ENCODE data around the gene RPL36. TPM values are rescaled to one million over a fixed set of nuclear protein-coding genes. Genes with fewer than 3 reads are reported as not detected.
"Not testable (repeated sequence)": the region's sequence is repeated elsewhere in the genome, so short reads cannot be mapped to it uniquely, and the experiment has no call there.

RPL36 gene
- total RNA-seq, 2 donors from 2014 or later, result 628 to 1,303 TPM

- Histone ChIP-seq H3K27me3 (replicated peaks; ENCODE audit: insufficient read depth) (no peaks in the 10 kb centered on the region), H3K4me1 (replicated peaks) (peaks cover 9% of the 10 kb centered on the region), H3K36me3 (no peaks in the 10 kb centered on the region), H3K27ac (peak within 1 kb of the TSS; percentile 89 to 90), H3K4me3 (peak within 1 kb of the TSS; percentile 97 to 99), H3K9me3 (no peaks in the 10 kb centered on the region)
- TF ChIP-seq POLR2A (IDR thresholded peaks at IDR 0.05), result peak; percentile 51
- peak; percentile 99 for TF ChIP-seq POLR2AphosphoS5 (IDR thresholded peaks at IDR 0.05)
- peak; percentile 84 to 98 (median 93) for TF ChIP-seq CTCF (IDR thresholded peaks at IDR 0.05)
- under 1% methylated on average over 79 of the region's 90 CpGs for WGBS
- DNase-seq (ENCODE audit: low spot score), result peak; percentile 98
- intact Hi-C loops (cut with DNase I), result loop anchor here (1.0 kb wide), 1 partner anchor 30 kb away; the partner anchor contains the start of gene RPL36
Measured at GRCh38 chr19:5719961-5720790, 30.1 kb downstream of the RPL36 start, which contains the start of the genes CATSPERD and LONP1. Gene CATSPERD, plus strand, starts transcription at chr19:5720637. Its CDS starts 101 bp downstream, at chr19:5720738. Gene LONP1, minus strand, starts transcription at chr19:5720146. Its CDS starts 14 bp downstream, at chr19:5720132.

- Histone ChIP-seq H3K27me3 (replicated peaks; ENCODE audit: insufficient read depth) (no peaks in the 10 kb centered on the region), H3K4me1 (replicated peaks) (no peaks in the 10 kb centered on the region), H3K36me3 (no peaks in the 10 kb centered on the region), H3K9me3 (no peaks in the 10 kb centered on the region), H3K4me3 (no peak overlapping the region), H3K27ac (no peak overlapping the region)
- no peak for DNase-seq (ENCODE audit: low spot score)
- WGBS, result 96% methylated on average over 4 of the region's 4 CpGs
- intact Hi-C loops (cut with DNase I), result no loop called here
- TF ChIP-seq POLR2A (IDR thresholded peaks at IDR 0.05) (no peak), POLR2AphosphoS5 (IDR thresholded peaks at IDR 0.05) (no peak), CTCF (IDR thresholded peaks at IDR 0.05) (no peak)
Measured at GRCh38 chr19:5727453-5728050, 37.5 kb downstream of the RPL36 start.

GRCh38 chr19:5733172-5733571, 43.1 kb downstream of the RPL36 start:
- intact Hi-C loops (cut with DNase I); H3K4me3 ChIP-seq: not testable (repeated sequence)

GRCh38 chr19:5738423-5738822, 48.3 kb downstream of the RPL36 start:
- Histone ChIP-seq H3K27ac (no peak overlapping the region), H3K27me3 (replicated peaks; ENCODE audit: insufficient read depth) (no peaks in the 10 kb centered on the region), H3K9me3 (no peaks in the 10 kb centered on the region), H3K36me3 (no peaks in the 10 kb centered on the region), H3K4me3 (no peak overlapping the region), H3K4me1 (replicated peaks) (no peaks in the 10 kb centered on the region)
- no peak for DNase-seq (ENCODE audit: low spot score)
- intact Hi-C loops (cut with DNase I), result no loop called here
- 77% methylated on average over 8 of the region's 8 CpGs for WGBS
- TF ChIP-seq POLR2A (IDR thresholded peaks at IDR 0.05), result no peak
- no peak for TF ChIP-seq CTCF (IDR thresholded peaks at IDR 0.05)
- TF ChIP-seq POLR2AphosphoS5 (IDR thresholded peaks at IDR 0.05), result no peak

More at GRCh38 chr19:5733172-5733571, 43.1 kb downstream of the RPL36 start:
- H3K27me3 ChIP-seq (replicated peaks; ENCODE audit: insufficient read depth); H3K4me1 ChIP-seq (replicated peaks); H3K27ac ChIP-seq; DNase-seq (ENCODE audit: low spot score); H3K9me3 ChIP-seq; H3K36me3 ChIP-seq: not testable (repeated sequence)
- 76% methylated on average over 2 of the region's 2 CpGs for WGBS

Other genes starting within 250 kb of the RPL36 start
- 10 to 100 TPM in 1 of 2 donors, not detected in 1; 13.2 TPM for gene ZNRF4, start 234.9 kb upstream of the RPL36 start, total RNA-seq
- 1 to 10 TPM; 6.7 to 8.4 TPM for gene TINCR, start 122.3 kb upstream of the RPL36 start, total RNA-seq
- 100 to 1,000 TPM in 1 of 2 donors, 10 to 100 TPM in 1; 37.8 to 118 TPM for gene SAFB2, start 67.5 kb upstream of the RPL36 start, total RNA-seq
- gene SAFB, start 67.2 kb upstream of the RPL36 start, total RNA-seq, result 100 to 1,000 TPM in 1 of 2 donors, 10 to 100 TPM in 1; 63.6 to 182 TPM
- 10 to 100 TPM; 42.8 to 54.2 TPM for gene MICOS13, start 9.8 kb upstream of the RPL36 start, total RNA-seq
- gene HSD11B1L, start 9.3 kb upstream of the RPL36 start, total RNA-seq, result 10 to 100 TPM; 15.6 to 17.9 TPM
- 100 to 1,000 TPM in 1 of 2 donors, 10 to 100 TPM in 1; 62.7 to 120 TPM for gene LONP1, start 29.9 kb downstream of the RPL36 start, total RNA-seq
- gene CATSPERD, start 30.3 kb downstream of the RPL36 start, total RNA-seq, result 1 to 10 TPM in 1 of 2 donors, not detected in 1; 1.4 TPM
- 1 to 10 TPM; 1.6 to 6.8 TPM for gene PRR22, start 94.5 kb downstream of the RPL36 start, total RNA-seq
- gene DUS3L, start 100.9 kb downstream of the RPL36 start, total RNA-seq, result 10 to 100 TPM; 43.8 to 57.5 TPM
- gene NRTN, start 114.8 kb downstream of the RPL36 start, total RNA-seq, result 10 to 100 TPM in 1 of 2 donors, 1 to 10 TPM in 1; 9.7 to 12.9 TPM
- gene FUT6, start 149.4 kb downstream of the RPL36 start, total RNA-seq, result under 1 TPM in 1 of 2 donors, not detected in 1; 0.62 TPM
- 1 to 10 TPM; 1.4 to 2.1 TPM for gene FUT3, start 161.2 kb downstream of the RPL36 start, total RNA-seq
- not detected for gene FUT5, start 180.2 kb downstream of the RPL36 start, total RNA-seq
- gene NDUFA11, start 213.5 kb downstream of the RPL36 start, total RNA-seq, result 100 to 1,000 TPM; 259 to 327 TPM
- gene VMAC, start 214.6 kb downstream of the RPL36 start, total RNA-seq, result 10 to 100 TPM; 23.6 to 29.0 TPM
- gene CAPS, start 224.0 kb downstream of the RPL36 start, total RNA-seq, result 10 to 100 TPM; 27.9 to 36.8 TPM